OCI-LY3 (cell line): ENCODE measurements around the gene CFHR5.
"Not testable (repeated sequence)": the region's sequence is repeated elsewhere in the genome, so short reads cannot be mapped to it uniquely, and the experiment has no call there.

Source experiments
- EZH2phosphoT487 ChIP-seq: fragments of 200-600 bp; shearing (Covaris generic); IDR thresholded peaks from 2 replicates; pipeline ENCODE4 v1.6.1; 2018; ENCODE audit warnings: antibody characterized with exemption, mixed run types, low read depth
- TF ChIP-seq, protein P1 (sequence below): fragments of 200-600, 300-600 bp; sonication (generic); IDR thresholded peaks from 2 replicates; pipeline ENCODE4 v1.5.1; 2014; ENCODE audit warnings: antibody characterized with exemption, low read length, low read depth

DNA sequence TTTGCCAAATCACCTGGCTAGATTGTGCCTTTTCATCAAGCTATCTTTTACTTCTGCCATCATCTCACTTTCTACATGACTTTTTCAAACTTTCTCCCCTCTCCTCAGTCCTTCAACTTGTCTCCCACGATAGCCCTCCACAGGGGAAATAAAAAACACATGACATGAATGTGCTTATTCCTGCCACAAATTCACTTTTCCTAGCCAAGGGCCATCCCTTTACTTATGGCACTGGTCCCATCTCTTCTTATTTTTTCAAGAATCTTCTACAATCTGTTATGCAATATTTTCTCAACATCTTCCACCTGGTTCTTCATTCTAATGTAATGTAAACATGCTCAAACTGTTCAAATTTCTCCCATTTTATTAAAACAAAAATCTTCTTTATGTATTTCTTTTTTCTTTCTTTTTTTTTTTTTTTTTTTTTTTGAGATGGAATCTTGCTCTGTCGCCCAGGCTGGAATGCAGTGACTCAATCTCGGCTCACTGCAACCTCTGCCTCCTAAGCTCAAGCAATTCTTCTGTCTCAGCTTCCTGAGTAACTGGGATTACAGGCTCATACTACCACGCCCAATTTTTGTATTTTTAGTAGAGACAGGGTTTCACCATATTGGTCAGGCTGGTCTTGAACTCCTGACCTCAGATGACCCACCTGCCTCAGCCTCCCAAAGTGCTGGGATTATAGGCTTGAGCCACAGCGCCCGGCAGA is 57.4 kb downstream of the CFHR5 start:
- TF ChIP-seq, protein P1, sequence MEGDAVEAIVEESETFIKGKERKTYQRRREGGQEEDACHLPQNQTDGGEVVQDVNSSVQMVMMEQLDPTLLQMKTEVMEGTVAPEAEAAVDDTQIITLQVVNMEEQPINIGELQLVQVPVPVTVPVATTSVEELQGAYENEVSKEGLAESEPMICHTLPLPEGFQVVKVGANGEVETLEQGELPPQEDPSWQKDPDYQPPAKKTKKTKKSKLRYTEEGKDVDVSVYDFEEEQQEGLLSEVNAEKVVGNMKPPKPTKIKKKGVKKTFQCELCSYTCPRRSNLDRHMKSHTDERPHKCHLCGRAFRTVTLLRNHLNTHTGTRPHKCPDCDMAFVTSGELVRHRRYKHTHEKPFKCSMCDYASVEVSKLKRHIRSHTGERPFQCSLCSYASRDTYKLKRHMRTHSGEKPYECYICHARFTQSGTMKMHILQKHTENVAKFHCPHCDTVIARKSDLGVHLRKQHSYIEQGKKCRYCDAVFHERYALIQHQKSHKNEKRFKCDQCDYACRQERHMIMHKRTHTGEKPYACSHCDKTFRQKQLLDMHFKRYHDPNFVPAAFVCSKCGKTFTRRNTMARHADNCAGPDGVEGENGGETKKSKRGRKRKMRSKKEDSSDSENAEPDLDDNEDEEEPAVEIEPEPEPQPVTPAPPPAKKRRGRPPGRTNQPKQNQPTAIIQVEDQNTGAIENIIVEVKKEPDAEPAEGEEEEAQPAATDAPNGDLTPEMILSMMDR = not testable (repeated sequence)
- TF ChIP-seq EZH2phosphoT487 = not testable (repeated sequence)
